Activated CD4-positive, alpha-beta T cell treated with anti-CD3 and anti-CD28 coated beads for 1 hour (primary cell): Measurements from ENCODE around the gene LIPA.
"Not testable (repeated sequence)": the region's sequence is repeated elsewhere in the genome, so short reads cannot be mapped to it uniquely, and the experiment has no call there.

Source experiments
- DNase-seq: peaks from one replicate; pipeline ENCODE4 v3.0.0-alpha.2; 2020

The LIPA gene

DNA sequence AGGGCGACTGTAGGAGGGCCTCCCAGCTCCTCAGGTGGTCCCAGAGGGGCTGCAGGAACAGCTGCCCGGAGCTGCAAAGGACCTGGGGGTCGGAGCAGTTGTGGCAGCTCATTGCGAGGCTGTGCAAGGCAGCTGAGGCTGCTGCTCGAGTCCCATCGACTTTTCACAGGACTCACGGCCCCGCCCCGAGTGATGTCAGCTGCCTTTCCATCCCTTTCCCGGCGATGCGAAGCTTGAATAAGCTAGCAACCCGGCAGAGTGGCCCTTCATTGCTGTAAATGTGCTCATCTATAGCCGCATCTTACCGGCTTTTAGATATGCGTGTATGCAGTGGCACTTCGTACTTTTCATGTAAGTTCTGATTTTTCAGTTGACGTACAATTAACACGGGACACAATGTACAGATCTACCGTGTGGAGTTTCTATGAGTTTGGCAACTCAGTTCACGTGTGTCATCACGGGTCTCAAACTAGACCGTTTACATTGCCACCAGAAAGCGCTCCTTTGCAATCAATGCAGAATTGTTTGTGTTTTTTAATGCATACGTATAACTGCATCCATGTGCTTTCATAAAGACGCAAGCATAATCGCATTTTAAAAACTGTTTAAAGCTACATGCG lies 44.3 kb downstream of the LIPA start, which contains the start of gene CH25H:
CH25H (minus strand) TSS at position 137 of the 620 bp plus-strand sequence; CDS start at position 112, 25 bp downstream.
- peak; percentile 22 for DNase-seq

GRCh38 chr10:89206402-89207180 lies 45.0 kb downstream of the LIPA start:
- DNase-seq = peak; percentile 20

DNA sequence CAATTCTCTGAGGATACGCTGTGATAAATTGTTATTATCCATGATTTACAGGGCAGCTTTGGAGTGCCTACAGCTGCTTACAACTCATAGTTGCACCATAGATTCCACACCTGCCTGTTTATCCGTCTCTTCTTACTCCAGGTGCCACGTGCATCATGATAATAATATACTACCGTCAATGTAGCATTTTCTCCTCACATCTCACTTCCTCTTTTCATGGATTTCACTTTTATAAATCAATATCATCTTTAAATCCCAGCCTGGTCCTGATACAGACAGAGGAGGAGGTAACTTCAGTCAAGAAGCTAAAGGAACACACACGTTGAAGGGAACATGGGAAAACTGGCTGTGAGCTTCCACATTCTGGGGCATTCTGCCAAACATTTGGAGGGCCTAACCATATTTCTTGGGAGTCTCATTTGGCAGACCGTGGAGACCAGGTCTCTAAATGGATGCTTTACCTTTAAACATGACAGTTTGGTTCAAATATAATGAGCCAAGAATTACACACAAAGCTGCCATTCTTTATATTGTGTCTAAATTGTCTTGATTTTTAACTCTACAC lies 46.9 kb downstream of the LIPA start:
- DNase-seq = no peak

DNA sequence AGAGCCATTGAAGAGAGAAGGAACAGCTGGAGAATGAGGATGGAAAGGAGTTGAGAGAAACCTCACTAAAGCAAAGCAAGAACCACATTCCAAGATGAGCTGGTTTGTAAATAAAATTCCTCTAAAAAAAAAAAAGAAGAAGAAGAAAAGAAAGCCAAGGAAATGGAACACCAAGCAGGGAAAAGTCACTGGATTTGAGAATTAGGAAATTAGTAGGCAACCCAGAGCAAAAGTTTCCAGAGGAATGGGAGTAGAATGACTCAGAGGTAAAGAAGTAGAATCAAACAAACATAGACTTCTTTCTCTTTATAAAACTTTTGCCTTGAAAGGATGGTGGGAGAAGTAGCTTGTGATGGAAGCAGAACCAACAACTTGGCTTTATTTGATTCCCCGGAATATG lies 48.3 kb downstream of the LIPA start:
- no peak for DNase-seq

DNA sequence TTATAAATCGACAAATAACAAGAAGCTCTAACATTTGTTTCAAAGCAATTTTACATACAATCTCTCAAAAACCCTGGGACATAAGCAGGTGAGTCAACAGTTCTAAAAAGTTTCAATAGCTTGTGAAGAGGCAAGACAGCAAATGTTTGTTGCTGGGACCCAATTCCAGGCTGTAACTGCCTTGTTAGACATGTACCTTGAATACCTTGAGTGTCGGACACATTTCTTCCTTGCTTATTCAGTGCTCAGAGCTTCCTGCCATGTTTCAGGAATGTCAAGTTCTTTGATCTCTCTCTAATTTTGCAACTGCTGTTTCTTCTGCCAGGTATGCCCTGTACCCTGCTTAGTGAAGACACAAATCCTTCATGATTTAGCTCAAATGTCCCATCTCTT lies 49.5 kb downstream of the LIPA start:
- DNase-seq = no peak

DNA sequence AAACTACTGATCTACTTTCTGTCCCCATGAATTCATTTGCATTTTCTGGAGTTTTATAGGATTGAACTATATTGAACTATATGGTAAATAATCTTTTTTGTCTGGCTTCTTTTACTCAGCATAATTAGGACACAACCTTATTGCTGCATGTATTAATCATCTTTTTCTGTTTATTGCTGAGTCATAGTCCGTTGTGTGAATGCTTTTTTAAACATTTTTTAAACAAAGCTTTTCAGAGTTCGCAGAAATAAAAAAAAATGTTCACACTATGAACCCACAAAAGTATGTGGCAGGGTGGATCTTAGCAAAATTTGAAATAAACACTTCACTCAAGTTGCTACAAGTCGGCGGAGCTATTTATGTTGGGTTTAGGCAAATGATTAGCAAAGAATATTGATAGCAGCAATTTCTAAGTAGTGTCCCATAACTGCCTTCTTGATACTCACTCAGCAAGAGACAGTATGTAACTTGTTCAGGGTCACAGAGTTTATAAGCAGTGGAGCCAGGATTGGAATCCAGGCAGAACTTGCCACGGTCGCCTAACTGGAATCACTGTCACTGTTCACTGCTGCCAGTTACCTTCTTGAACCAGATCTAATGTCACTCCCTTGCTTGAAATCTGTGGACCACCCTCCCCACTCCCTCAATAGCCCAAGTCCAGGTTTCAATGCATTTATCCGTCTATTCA lies 50.1 kb downstream of the LIPA start:
- DNase-seq = no peak

GRCh38 chr10:89197473-89197872 lies 54.1 kb downstream of the LIPA start:
- DNase-seq = no peak

GRCh38 chr10:89191301-89191700 lies 60.3 kb downstream of the LIPA start:
- not testable (repeated sequence) for DNase-seq

- no peak for DNase-seq
These were observed 62.3 kb downstream of the LIPA start for GRCh38 chr10:89189211-89189734.

GRCh38 chr10:89185658-89186057 lies 65.9 kb downstream of the LIPA start:
- no peak for DNase-seq

GRCh38 chr10:89184638-89185037 lies 66.9 kb downstream of the LIPA start:
- DNase-seq = no peak

- DNase-seq = no peak
These were observed 68.0 kb downstream of the LIPA start for GRCh38 chr10:89183571-89183970.

GRCh38 chr10:89182894-89183293 lies 68.7 kb downstream of the LIPA start:
- DNase-seq = no peak

- DNase-seq = no peak
These were observed 75.8 kb downstream of the LIPA start for GRCh38 chr10:89175816-89176215.

DNA sequence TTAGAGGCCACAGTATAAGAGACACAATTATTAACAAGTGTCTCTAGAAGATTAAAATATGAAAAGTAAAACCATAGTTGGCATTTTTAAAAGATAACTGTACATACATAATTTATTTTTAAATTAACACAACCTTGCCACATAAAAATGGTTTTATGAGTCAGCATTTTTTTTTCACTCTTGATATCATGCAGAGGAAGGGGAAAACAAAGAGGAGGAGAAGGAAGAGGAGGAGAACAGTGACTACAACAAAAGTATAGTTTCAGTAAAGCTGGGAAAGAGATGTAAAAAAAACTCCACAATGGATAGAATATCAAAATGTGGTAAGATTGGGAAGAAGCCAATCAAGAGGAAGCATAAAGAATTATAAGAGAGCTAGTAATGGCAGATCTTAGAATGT lies 78.5 kb downstream of the LIPA start:
- DNase-seq = no peak

GRCh38 chr10:89171996-89172395 lies 79.6 kb downstream of the LIPA start:
- DNase-seq = no peak

GRCh38 chr10:89171263-89171872 lies 80.2 kb downstream of the LIPA start:
- no peak for DNase-seq

DNA sequence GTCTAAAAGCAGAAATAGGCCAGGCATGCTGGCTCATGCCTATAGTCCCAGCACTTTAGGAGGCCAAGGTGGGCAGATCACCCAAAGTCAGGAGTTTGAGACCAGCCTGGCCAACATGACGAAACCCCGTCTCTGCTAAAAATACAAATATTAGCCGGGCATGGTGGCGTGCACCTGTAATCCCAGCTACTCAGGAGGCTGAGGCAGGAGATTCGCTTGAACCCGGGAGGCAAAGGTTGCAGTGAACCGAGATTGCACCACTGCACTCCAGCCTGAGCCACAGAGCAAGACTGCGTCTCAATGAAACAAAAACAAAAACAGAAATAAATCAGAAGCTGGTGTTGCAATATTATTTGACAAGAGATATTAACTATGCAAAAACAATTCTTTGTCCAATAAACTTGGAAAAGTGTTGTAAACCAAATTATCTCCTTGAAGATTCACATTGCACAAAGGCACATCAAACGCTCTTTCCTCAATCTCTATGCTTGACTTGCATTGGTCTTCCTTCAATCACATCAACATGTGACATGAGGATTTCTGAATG lies 83.1 kb downstream of the LIPA start:
- DNase-seq = not testable (repeated sequence)

DNA sequence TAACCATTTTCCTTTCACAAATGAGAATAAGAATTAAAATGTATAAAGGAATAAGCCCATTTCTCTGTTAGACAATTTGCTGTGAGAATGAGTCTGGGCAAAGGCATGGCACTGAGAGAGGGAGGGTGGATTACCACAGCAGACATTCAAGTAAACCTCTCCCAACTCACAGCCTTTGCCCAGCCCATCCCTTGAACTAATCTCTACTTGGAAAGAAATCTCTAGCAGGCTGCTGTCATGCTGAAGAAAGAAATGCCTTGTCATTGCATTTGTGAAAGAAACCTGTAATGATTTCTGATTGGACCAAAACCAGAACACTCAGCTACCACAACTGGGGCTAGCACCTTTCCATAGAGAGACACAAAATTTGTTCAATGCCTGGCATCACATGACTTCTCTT lies 83.7 kb downstream of the LIPA start:
- DNase-seq = no peak

DNA sequence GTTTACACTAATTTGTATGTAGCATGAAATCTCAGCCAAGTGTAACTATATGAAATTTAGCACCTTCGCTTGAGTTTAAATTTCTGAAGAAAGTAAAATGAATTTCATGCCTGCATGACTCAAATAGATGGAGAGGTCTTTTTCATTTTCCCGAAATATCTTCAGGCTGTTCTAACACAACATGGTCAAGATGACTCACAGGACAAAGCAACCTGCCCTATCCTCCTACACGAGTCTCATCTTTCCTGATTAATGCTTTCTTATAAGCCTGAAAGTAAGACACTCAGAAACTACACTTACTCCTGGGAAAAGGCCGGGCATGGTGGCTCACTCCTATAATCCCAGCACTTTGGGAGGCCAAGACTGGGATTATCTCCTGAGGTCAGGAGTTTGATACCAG lies 85.7 kb downstream of the LIPA start:
- DNase-seq = no peak

- no peak for DNase-seq
These were observed 86.7 kb downstream of the LIPA start for GRCh38 chr10:89164920-89165319.

- DNase-seq = no peak
These were observed 87.5 kb downstream of the LIPA start for GRCh38 chr10:89164080-89164479.
